Measurements from ENCODE around the gene ZNF217. TPM values are rescaled to one million over a fixed set of nuclear protein-coding genes. Genes with fewer than 3 reads are reported as not detected.
A peak's percentile ranks its signal among the peaks of the same experiment; 100 is the strongest.

The ZNF217 gene
- total and polyA plus RNA-seq, 2 of the 8 experiments (the other 6 are each of a cell fraction or from before 2014, with no cell fraction given): 15.3 to 87.9 TPM

DNA sequence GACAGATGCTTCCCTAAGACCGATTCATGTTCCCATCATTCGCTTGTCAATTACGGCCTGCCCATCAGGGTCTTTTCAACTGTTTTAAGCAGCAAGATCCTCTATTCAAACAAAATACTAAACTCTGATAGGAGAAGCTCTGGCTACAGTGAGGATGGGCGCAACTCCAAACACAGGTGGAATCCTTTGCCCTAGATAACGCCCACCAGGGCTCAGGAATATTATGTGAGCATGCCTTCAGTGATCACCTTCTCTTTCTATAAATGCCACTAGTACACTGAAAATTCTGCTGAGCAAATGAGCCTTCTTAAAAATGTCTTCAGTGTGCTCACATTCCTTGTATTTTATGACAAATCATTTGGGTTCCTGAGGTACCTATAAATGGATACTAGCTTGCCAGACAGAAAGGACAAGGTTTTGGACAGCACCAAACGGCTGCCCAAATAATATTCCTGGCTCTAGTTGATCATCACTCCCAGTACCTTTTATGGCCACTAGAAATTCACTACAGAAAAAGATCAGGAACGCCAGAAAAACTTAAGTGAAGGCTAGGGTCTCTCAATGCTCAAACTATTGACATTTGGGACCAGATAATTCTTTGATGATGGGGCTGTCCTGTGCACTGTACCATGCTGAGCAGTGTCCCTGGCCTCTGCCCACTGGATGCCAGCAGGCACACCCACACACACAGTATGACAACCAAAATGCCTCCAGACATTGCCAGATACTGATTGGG, 13.1 kb downstream of the ZNF217 start:
- Histone ChIP-seq H3K79me1 (ENCODE audit: low read depth, low read length) (no peaks in the 10 kb centered on the region; the same call in 1 of the 2 replicates), H3K4me1 (replicated peaks in 1 of 4; ENCODE audit: control insufficient read depth in 3 of 4, insufficient read depth in 4 of 4, low read length in 3 of 4) (peaks cover 3 to 15% (median 12%) of the 10 kb centered on the region in 4 experiments; a peak in 4 of 7 replicates), H3K18ac (ENCODE audit: extremely low read depth, low read length) (no peak overlapping the region), H2AK5ac (ENCODE audit: low read depth, low read length) (no peak overlapping the region), H4K91ac (replicated peaks; ENCODE audit: insufficient read length, low read length) (no peak overlapping the region), H2BK15ac (ENCODE audit: low read length) (no peak overlapping the region), H2BK120ac (replicated peaks; ENCODE audit: low read depth, low read length) (no peak overlapping the region), H4K5ac (ENCODE audit: insufficient read length, low read depth, low read length) (no peak overlapping the region), H2BK5ac (ENCODE audit: low read depth, low read length) (0 out of 2 replicates have a peak overlapping the region, but pooled peaks have one; percentile 28), H3K9ac (replicated peaks in 1 of 4; ENCODE audit: extremely low read depth in 1 of 4, low read depth in 3 of 4, low read length in 3 of 4) (no peak overlapping the region; a peak in 1 of 7 replicates), H3K4me3 (ENCODE audit: extremely low read depth in 1 of 4, insufficient read depth in 2 of 4, low read depth in 3 of 4, low read length in 4 of 4) (no peak overlapping the region), H2AFZ (ENCODE audit: low read length) (no peak overlapping the region), H3K27ac (ENCODE audit: low read depth, low read length) (no peak overlapping the region), H3K27me3 (replicated peaks in 1 of 4; ENCODE audit: control insufficient read depth in 3 of 4, extremely low read depth in 1 of 4, insufficient read depth in 3 of 4, low read length in 3 of 4) (no peaks in the 10 kb centered on the region), H3K79me2 (ENCODE audit: control insufficient read depth in 1 of 2, insufficient read depth in 2 of 2, low read length in 2 of 2) (peaks cover 46 to 99% of the 10 kb centered on the region in 2 experiments), H3K9me3 (ENCODE audit: insufficient read depth in 2 of 2, low read depth in 1 of 2, low read length in 1 of 2) (no peaks in the 10 kb centered on the region), H4K20me1 (replicated peaks in 1 of 2; ENCODE audit: control insufficient read depth in 1 of 2, insufficient read depth in 2 of 2, low read length in 2 of 2) (peaks cover 27 to 30% of the 10 kb centered on the region in 2 experiments), H3K36me3 (ENCODE audit: control insufficient read depth in 2 of 4, insufficient read depth in 4 of 4, low read length in 3 of 4) (peaks cover 30 to 67% (median 42%) of the 10 kb centered on the region in 4 experiments), H3K23me2 (ENCODE audit: low read depth, low read length) (no peaks in the 10 kb centered on the region), H3K4ac (replicated peaks; ENCODE audit: insufficient read length, low read depth, low read length) (no peak overlapping the region), H4K8ac (ENCODE audit: extremely low read depth, insufficient read depth, low read length) (no peak overlapping the region), H2BK20ac (ENCODE audit: low read length) (no peak overlapping the region), H2BK12ac (ENCODE audit: low read depth, low read length) (no peak overlapping the region), H3K23ac (ENCODE audit: insufficient read length) (no peak overlapping the region), H3K4me2 (ENCODE audit: insufficient read depth in 1 of 2, low read depth in 2 of 2, low read length in 2 of 2) (peak overlapping the region in 1 of 2 experiments; percentile 2; a peak in 1 of 4 replicates), H3K14ac (ENCODE audit: insufficient read length) (no peak overlapping the region), H3K56ac (replicated peaks; ENCODE audit: insufficient read length, low read depth, low read length) (no peak overlapping the region)
- ChIA-PET CTCF (ENCODE audit: partially characterized antibody) (interaction anchor here (0.7 to 5.0 kb wide), 9 partner anchors 11 to 360 kb away, joined by 3 to 30 read pairs (median 4); no protein-coding TSS in a partner anchor), POLR2A (ENCODE audit: partially characterized antibody) (interaction anchor here (1.2 to 2.4 kb wide), 2 partner anchors 11 to 359 kb away, joined by 3 to 8 read pairs; no protein-coding TSS in a partner anchor)
- 89% methylated on average over 7 of the region's 7 CpGs; no CpG with 5 or more reads in 1 of the 2 experiments for WGBS, 2 experiments (ENCODE audit: extremely low coverage in 1 of 2, insufficient coverage in 1 of 2, insufficient read length in 1 of 2, insufficient replicate concordance in 2 of 2, low coverage in 1 of 2, low lambda C conversion rate in 2 of 2, missing lambda C conversion rate in 1 of 2)
- DNase-seq (ENCODE audit: low read depth in 1 of 2, low spot score in 2 of 2) (no peak), FAIRE-seq (no peak)
- no peak for TF ChIP-seq SRF (IDR thresholded peaks at IDR 0.05; ENCODE audit: low read depth, low read length)
- no peak for TF ChIP-seq TAF1 (IDR thresholded peaks at IDR 0.05; ENCODE audit: low read depth, low read length)
- TF ChIP-seq POLR2A (IDR thresholded peaks at IDR 0.05; ENCODE audit: control extremely low read depth in 1 of 2, low read depth in 2 of 2, low read length in 2 of 2): 0 out of 3 replicates have a peak, but pooled peaks of 1 of the 2 experiments have one; percentile 3
- no peak for TF ChIP-seq HDAC2 (IDR thresholded peaks at IDR 0.05; ENCODE audit: borderline replicate concordance in 1 of 2, low read depth in 2 of 2, low read length in 2 of 2)

All from H1 (cell line).